Left cardiac atrium (tissue), 4 donors: Measurements from ENCODE around the gene LTBR. TPM values are rescaled to one million over a fixed set of nuclear protein-coding genes. Genes with fewer than 3 reads are reported as not detected.

Source experiments
- ATAC-seq, 2 donors: fragments of 200-7000 bp; cut with Tn5 transposase; one replicate each; pipeline ENCODE4 v1.9.1; 2020; ENCODE audit warnings: mild to moderate bottlenecking in 2 of 2, moderate library complexity in 2 of 2
- DNase-seq: peaks from one replicate; pipeline ENCODE4 v3.0.0-alpha.2; 2020
- intact Hi-C, 2 donors: fragments of 100-400 bp; cut with DNase I; formaldehyde crosslinking; loops; one replicate each; pipeline versions ENCODE4 v1.14.1 to v1.15.1; 2022 to 2023
- total RNA-seq, 2 donors: library from RNA; stranded (reverse); fragmentation: NEBNext Ultra II Directional; extraction: Animal tissue kit (Norgen Biotek cat#: 25700); gene quantifications; one replicate each; pipeline ENCODE4 v1.2.1, GENCODE V29; 2021
- donor health status: DM: no; HTN: yes; CAD: no.
- donor health status: DM: no; HTN: yes; CAD: no; lungs with severe emphysema.
- donor health status: DM: yes; HTN: yes; CAD: no.
- donor health status: Dilated cardiomyopathy.

LTBR gene
- total RNA-seq, 2 donors from 2014 or later = 40.4 to 66.6 TPM

- DNase-seq = no peak
Observed at GRCh38 chr12:6363010-6363329, 21.0 kb upstream of the LTBR start.

GRCh38 chr12:6363330-6364043, 20.5 kb upstream of the LTBR start:
- DNase-seq (peak; percentile 81), ATAC-seq (peak; percentile 96 to 97)
- intact Hi-C loops = no loop called here

More at GRCh38 chr12:6363010-6363329, 21.0 kb upstream of the LTBR start:
- no peak for ATAC-seq
- intact Hi-C loops = no loop called here

- intact Hi-C loops = no loop called here
- ATAC-seq (no peak), DNase-seq (peak; percentile 71)
Observed at GRCh38 chr12:6364044-6364374, 20.0 kb upstream of the LTBR start.

GRCh38 chr12:6367065-6367968, 16.6 kb upstream of the LTBR start:
- DNase-seq = no peak
- intact Hi-C loops = no loop called here
- ATAC-seq = no peak

- DNase-seq (peak; percentile 5), ATAC-seq (no peak)
- intact Hi-C loops = no loop called here
Observed at GRCh38 chr12:6367969-6368892, 15.7 kb upstream of the LTBR start.

- no peak for DNase-seq
- intact Hi-C loops = no loop called here
Observed at GRCh38 chr12:6368906-6369525, 14.9 kb upstream of the LTBR start.

GRCh38 chr12:6369916-6370575, 13.9 kb upstream of the LTBR start:
- peak in 1 of 2 donors; percentile 35 for ATAC-seq
- peak; percentile 6 for DNase-seq
- intact Hi-C loops = no loop called here

More at GRCh38 chr12:6368906-6369525, 14.9 kb upstream of the LTBR start:
- no peak for ATAC-seq

- ATAC-seq (no peak), DNase-seq (peak; percentile 10)
- intact Hi-C loops = no loop called here
Observed at GRCh38 chr12:6370576-6370935, 13.4 kb upstream of the LTBR start.

- peak in 1 of 2 donors; percentile 74 for ATAC-seq
- intact Hi-C loops = no loop called here
- peak; percentile 25 for DNase-seq
Observed at GRCh38 chr12:6370994-6371754, 12.8 kb upstream of the LTBR start.

GRCh38 chr12:6372403-6373003, 11.5 kb upstream of the LTBR start:
- ATAC-seq (peak in 1 of 2 donors; percentile 28), DNase-seq (peak; percentile 29)
- intact Hi-C loops = no loop called here

- intact Hi-C loops = no loop called here
- ATAC-seq = no peak
- peak; percentile 8 for DNase-seq
Observed at GRCh38 chr12:6373022-6373787, 10.8 kb upstream of the LTBR start.

- peak; percentile 16 for DNase-seq
- intact Hi-C loops = no loop called here
- ATAC-seq = no peak
Observed at GRCh38 chr12:6374028-6374785, 9.8 kb upstream of the LTBR start.

- DNase-seq (peak; percentile 18), ATAC-seq (no peak)
- intact Hi-C loops = no loop called here
Observed at GRCh38 chr12:6374786-6375160, 9.2 kb upstream of the LTBR start.

- intact Hi-C loops = no loop called here
- ATAC-seq (no peak), DNase-seq (peak; percentile 14)
Observed at GRCh38 chr12:6375269-6376078, 8.5 kb upstream of the LTBR start, which contains the start of gene SCNN1A. Gene SCNN1A (minus strand): TSS chr12:6375563. CDS start chr12:6374783, 780 bp downstream.
